CD14-positive monocyte (primary cell): ENCODE data around the gene DESI2. TPM values are rescaled to one million over a fixed set of nuclear protein-coding genes. Genes with fewer than 3 reads are reported as not detected.
A peak's percentile ranks its signal among the peaks of the same experiment; 100 is the strongest.

Experiments
- DNase-seq, 3 donors: peaks; one replicate each; pipeline ENCODE4 v3.0.0-alpha.2; 2011 to 2022
- H2AFZ ChIP-seq: 2 replicates; pipeline ENCODE4 v1.6.0; 2012; ENCODE audit warnings: mild to moderate bottlenecking, low read depth, low read length, inconsistent platforms; ENCODE audit not compliant: insufficient read depth, poor library complexity, severe bottlenecking
- H3K27ac ChIP-seq, 2 donors: 1 replicate in 1 of 2; 2 replicates in 1 of 2; pipeline ENCODE4 v1.5.1; 2012 to 2013; ENCODE audit warnings: low read length in 2 of 2, control low read depth in 1 of 2, inconsistent platforms in 1 of 2, low read depth in 1 of 2, mild to moderate bottlenecking in 1 of 2
- H3K27me3 ChIP-seq, 2 donors: one replicate each; pipeline versions ENCODE4 v1.6.0 to v1.6.1; 2011 to 2013; ENCODE audit warnings: low read length in 2 of 2; ENCODE audit not compliant: control insufficient read depth in 2 of 2, insufficient read depth in 2 of 2
- H3K36me3 ChIP-seq, 2 donors: replicated peaks in 1 of 2; 1 replicate in 1 of 2; 2 replicates in 1 of 2; pipeline versions ENCODE4 v1.5.1 to v1.6.1; 2012 to 2013; ENCODE audit warnings: low read length in 2 of 2, control low read depth in 1 of 2, inconsistent platforms in 1 of 2, mild to moderate bottlenecking in 1 of 2; ENCODE audit not compliant: insufficient read depth in 2 of 2, control insufficient read depth in 1 of 2
- H3K4me1 ChIP-seq, 2 donors: 1 replicate in 1 of 2; 2 replicates in 1 of 2; pipeline versions ENCODE4 v1.5.1 to v1.6.1; 2012 to 2013; ENCODE audit warnings: low read length in 2 of 2, control low read depth in 1 of 2, inconsistent platforms in 1 of 2, mild to moderate bottlenecking in 1 of 2, moderate library complexity in 1 of 2; ENCODE audit not compliant: insufficient read depth in 2 of 2, control insufficient read depth in 1 of 2
- H3K4me2 ChIP-seq: replicated peaks from 2 replicates; pipeline ENCODE3; 2012; ENCODE audit warnings: low read length, moderate library complexity, mild to moderate bottlenecking; ENCODE audit not compliant: poor library complexity, severe bottlenecking; ENCODE audit errors: extremely low read depth
- H3K4me3 ChIP-seq, 3 experiments: fragments of 200-600 bp in 1 of 3; sonication (generic) in 1 of 3; replicated peaks in 1 of 3; 1 replicate in 2 of 3; 2 replicates in 1 of 3; pipeline ENCODE4 v1.5.1; 2011 to 2013; ENCODE audit warnings: low read length in 3 of 3, mild to moderate bottlenecking in 3 of 3, control low read depth in 2 of 3, low read depth in 2 of 3, inconsistent platforms in 1 of 3, moderate library complexity in 1 of 3
- H3K79me2 ChIP-seq: 2 replicates; pipeline ENCODE4 v1.6.0; 2012; ENCODE audit warnings: mild to moderate bottlenecking, control low read depth, inconsistent platforms, low read length, moderate library complexity; ENCODE audit not compliant: insufficient read depth
- H3K9ac ChIP-seq: 2 replicates; pipeline ENCODE4 v1.6.0; 2017; ENCODE audit warnings: low read length, mild to moderate bottlenecking; ENCODE audit not compliant: insufficient read depth, poor library complexity, severe bottlenecking
- H3K9me3 ChIP-seq, 2 donors: replicated peaks in 1 of 2; 1 replicate in 1 of 2; 2 replicates in 1 of 2; pipeline versions ENCODE4 v1.5.1 to v1.6.1; 2012 to 2013; ENCODE audit warnings: low read length in 2 of 2, control low read depth in 1 of 2; ENCODE audit not compliant: control insufficient read depth in 1 of 2, insufficient read depth in 1 of 2
- H4K20me1 ChIP-seq: 2 replicates; pipeline ENCODE4 v1.6.0; 2012; ENCODE audit warnings: mild to moderate bottlenecking, low read length, control low read depth, moderate library complexity; ENCODE audit not compliant: insufficient read depth
- H3K27ac Mint-ChIP-seq, 7 donors: one replicate each; pipeline ENCODE4 v1.8.0; 2020; ENCODE audit warnings: mild to moderate bottlenecking in 7 of 7, mixed read lengths in 7 of 7, moderate library complexity in 6 of 7, inconsistent platforms in 2 of 7
- H3K27me3 Mint-ChIP-seq, 3 donors: one replicate each; pipeline ENCODE4 v1.8.0; 2021 to 2022; ENCODE audit warnings: low read depth in 3 of 3, mild to moderate bottlenecking in 3 of 3, mixed read lengths in 3 of 3, moderate library complexity in 3 of 3, inconsistent platforms in 1 of 3
- H3K36me3 Mint-ChIP-seq, 2 donors: one replicate each; pipeline ENCODE4 v1.8.0; 2020; ENCODE audit warnings: mixed read lengths in 2 of 2, inconsistent platforms in 1 of 2, mild to moderate bottlenecking in 1 of 2
- H3K4me1 Mint-ChIP-seq: one replicate; pipeline ENCODE4 v1.8.0; 2020; ENCODE audit warnings: mild to moderate bottlenecking, mixed read lengths
- H3K4me3 Mint-ChIP-seq, 2 donors: one replicate each; pipeline ENCODE4 v1.8.0; 2020; ENCODE audit warnings: mild to moderate bottlenecking in 2 of 2, mixed read lengths in 2 of 2, moderate library complexity in 1 of 2
- H3K9me3 Mint-ChIP-seq, 7 donors: one replicate each; pipeline ENCODE4 v1.8.0; 2020 to 2022; ENCODE audit warnings: mixed read lengths in 7 of 7, mild to moderate bottlenecking in 6 of 7, moderate library complexity in 6 of 7, inconsistent platforms in 2 of 7
- CTCF ChIP-seq: fragments of 200-600 bp; IDR thresholded peaks from one replicate; pipeline ENCODE4 v1.8.0; 2022; ENCODE audit warnings: antibody characterized with exemption, mild to moderate bottlenecking
- WGBS: methylation state at CpG from one replicate; pipeline ENCODE4 v1.1.5; 2013; ENCODE audit warnings: missing lambda C conversion rate; ENCODE audit not compliant: insufficient coverage; 5-methylcytosine and 5-hydroxymethylcytosine counted together
- intact Hi-C, 2 donors: fragments of 100-400 bp; cut with micrococcal nuclease; formaldehyde crosslinking; loops; one replicate each; pipeline versions ENCODE4 v1.15.0 to v1.15.1; 2023
- polyA plus RNA-seq, 3 donors: library from polyadenylated mRNA; depleted of rRNA in 1 of 3; unstranded in 2 of 3; stranded (reverse) in 1 of 3; fragments of 300-500 nt in 2 of 3; fragments of >200 nt in 1 of 3; fragmentation: Illumina TruSeq in 2 of 3; gene quantifications; 1 replicate in 2 of 3; 2 replicates in 1 of 3; pipeline ENCODE4 v1.2.3, GENCODE V29; 2012 to 2021

The DESI2 gene
- polyA plus RNA-seq, 3 donors, result 10.5 to 12.0 (median 11.2) TPM

- H3K4me3 Mint-ChIP-seq, result no peak overlapping the region
- peaks cover 0 to 3% (median 2%) of the 10 kb centered on the region in 3 donors for H3K27me3 Mint-ChIP-seq
- Histone ChIP-seq H3K79me2 (no peaks in the 10 kb centered on the region), H2AFZ (no peak overlapping the region), H4K20me1 (no peaks in the 10 kb centered on the region), H3K4me2 (no peak overlapping the region), H3K27me3 (no peaks in the 10 kb centered on the region), H3K36me3 (peaks cover 54 to 99% of the 10 kb centered on the region in 2 donors), H3K27ac (no peak overlapping the region), H3K9me3 (no peaks in the 10 kb centered on the region), H3K4me3 (no peak overlapping the region), H3K9ac (no peak overlapping the region), H3K4me1 (no peaks in the 10 kb centered on the region)
- no peak for TF ChIP-seq CTCF
- no peak for DNase-seq
- no peaks in the 10 kb centered on the region for H3K4me1 Mint-ChIP-seq
- H3K36me3 Mint-ChIP-seq, result peaks cover 86 to 91% of the 10 kb centered on the region in 2 donors
- peak overlapping the region in 1 of 7 donors; percentile 1 for H3K27ac Mint-ChIP-seq
- WGBS, result 100% methylated on average over 2 of the region's 2 CpGs
- H3K9me3 Mint-ChIP-seq, result peaks cover 0 to 4% (median 0%) of the 10 kb centered on the region in 7 donors
- intact Hi-C loops, result no loop called here
These were observed 43.0 kb downstream of the DESI2 start for GRCh38 chr1:244695937-244696336.

- no peaks in the 10 kb centered on the region for H3K27me3 ChIP-seq
- H4K20me1 ChIP-seq, result no peaks in the 10 kb centered on the region
- Mint-ChIP-seq H3K9me3 (peaks cover 0 to 4% (median 2%) of the 10 kb centered on the region in 7 donors), H3K27ac (no peak overlapping the region), H3K36me3 (peaks cover 67 to 75% of the 10 kb centered on the region in 2 donors), H3K27me3 (peaks cover 0 to 2% (median 1%) of the 10 kb centered on the region in 3 donors), H3K4me1 (no peaks in the 10 kb centered on the region), H3K4me3 (no peak overlapping the region)
- H3K9me3 ChIP-seq, result no peaks in the 10 kb centered on the region
- H3K4me1 ChIP-seq, result no peaks in the 10 kb centered on the region
- no peak overlapping the region for H3K4me2 ChIP-seq
- 100% methylated on average over 3 of the region's 4 CpGs for WGBS
- H3K27ac ChIP-seq, result no peak overlapping the region
- no peak overlapping the region for H3K9ac ChIP-seq
- peaks cover 23 to 83% of the 10 kb centered on the region in 2 donors for H3K36me3 ChIP-seq
- no peaks in the 10 kb centered on the region for H3K79me2 ChIP-seq
- TF ChIP-seq CTCF, result no peak
- intact Hi-C loops, result no loop called here
- no peak for DNase-seq
- no peak overlapping the region for H3K4me3 ChIP-seq
- H2AFZ ChIP-seq, result no peak overlapping the region
These were observed 46.8 kb downstream of the DESI2 start for GRCh38 chr1:244699741-244700140.
